Measurements from ENCODE around the gene BBLN.

The BBLN gene

DNA sequence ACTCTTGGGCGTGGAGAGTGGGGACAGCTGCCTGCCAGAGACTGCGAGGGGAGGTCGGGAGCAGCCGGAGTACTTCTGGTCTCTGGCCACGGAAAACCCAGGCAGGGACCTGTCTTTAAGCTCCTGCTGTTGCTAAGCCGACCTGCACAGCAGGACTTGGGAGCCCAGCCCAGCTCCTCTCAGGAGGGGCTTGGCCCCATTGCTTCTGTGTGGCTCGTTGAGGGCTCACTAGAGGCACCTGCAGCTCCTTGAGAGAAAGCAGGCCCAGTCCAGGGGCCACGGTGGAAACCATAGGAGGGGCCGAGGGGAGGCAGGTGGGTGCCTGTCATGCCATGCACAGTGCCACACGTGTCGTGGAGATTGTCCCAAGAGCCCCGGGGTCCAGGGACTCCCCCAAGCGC is 14.1 kb upstream of the BBLN start:
- no peak for DNase-seq

DNA sequence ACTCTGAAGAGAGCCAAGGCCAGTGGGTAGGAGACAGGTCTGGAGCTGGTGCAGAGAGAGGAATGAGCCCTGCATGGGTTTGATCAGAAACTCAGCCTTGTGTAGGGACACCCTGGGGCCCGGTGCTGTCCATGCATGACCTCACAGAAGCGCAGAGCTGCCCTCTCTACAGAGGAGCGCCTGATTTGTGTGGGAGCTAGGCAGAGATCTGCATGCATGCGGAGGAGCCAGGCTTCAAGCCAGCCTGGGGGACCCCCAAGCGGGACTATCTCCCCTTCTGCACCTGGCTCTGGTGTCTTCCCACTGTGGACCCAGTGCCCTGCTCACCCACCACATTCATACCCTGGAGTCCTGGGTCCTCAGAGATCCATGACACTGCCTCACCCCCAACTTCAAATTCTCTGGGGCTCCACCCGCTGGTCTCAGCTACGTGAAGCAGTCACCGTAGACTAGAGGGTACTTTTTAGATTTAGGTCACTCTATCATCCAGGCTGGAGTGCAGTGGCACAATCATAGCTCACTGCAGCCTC is 13.4 kb upstream of the BBLN start:
- no peak for DNase-seq

DNA sequence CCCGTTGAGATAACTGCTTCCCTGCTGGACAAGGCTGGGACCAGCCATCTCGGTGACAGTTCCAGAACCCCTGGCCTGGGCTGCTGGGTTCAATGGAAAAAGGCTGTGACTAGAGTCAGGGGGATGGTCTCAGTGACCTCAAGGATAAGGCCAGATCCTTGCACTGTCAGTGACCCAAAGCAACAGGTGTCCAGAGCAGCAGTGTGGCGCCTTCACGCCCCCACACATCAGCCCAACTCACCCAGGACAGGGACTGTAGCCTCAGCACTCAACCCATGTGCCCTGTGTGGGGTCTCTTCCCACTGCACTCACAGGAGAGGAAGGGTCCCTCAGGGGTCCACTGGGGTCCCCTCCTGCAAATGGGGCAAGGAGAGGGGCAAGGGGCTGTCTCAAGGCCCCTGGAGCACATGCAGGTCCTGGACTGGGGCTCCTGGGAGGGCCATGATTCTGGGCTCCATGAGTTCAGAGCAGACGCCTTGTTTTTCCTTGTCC is 11.5 kb upstream of the BBLN start:
- no peak for DNase-seq

DNA sequence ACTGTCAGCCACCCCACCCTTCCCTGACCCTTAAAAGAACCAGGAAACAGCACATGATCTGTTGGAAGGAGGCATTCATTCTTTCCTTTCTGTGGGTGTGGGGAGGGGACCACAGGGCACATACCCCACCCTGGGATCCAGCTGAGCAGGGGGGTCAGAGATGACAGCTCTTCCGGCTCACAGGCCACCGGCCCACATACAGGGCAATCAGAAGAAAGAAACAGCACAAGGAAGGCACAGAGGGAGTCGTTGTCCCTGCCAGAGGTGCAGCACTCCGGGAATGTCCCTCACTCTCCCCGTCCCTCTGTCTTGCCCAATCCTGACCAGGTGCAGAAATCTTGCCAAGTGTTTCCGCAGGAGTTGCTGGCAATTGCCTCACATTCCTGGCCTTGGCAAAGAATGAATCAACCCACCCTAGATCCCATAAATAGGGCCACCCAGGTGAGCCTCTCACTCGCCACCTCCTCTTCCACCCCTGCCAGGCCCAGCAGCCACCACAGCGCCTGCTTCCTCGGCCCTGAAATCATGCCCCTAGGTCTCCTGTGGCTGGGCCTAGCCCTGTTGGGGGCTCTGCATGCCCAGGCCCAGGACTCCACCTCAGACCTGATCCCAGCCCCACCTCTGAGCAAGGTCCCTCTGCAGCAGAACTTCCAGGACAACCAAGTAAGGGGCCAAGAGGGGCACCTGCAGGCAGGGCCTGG is 10.9 kb upstream of the BBLN start, which contains the start of gene LCN2:
Gene LCN2 (plus strand): TSS at position 453 of the 701 bp plus-strand sequence. CDS start 73 bp downstream, at position 526.
- no peak for DNase-seq

DNA sequence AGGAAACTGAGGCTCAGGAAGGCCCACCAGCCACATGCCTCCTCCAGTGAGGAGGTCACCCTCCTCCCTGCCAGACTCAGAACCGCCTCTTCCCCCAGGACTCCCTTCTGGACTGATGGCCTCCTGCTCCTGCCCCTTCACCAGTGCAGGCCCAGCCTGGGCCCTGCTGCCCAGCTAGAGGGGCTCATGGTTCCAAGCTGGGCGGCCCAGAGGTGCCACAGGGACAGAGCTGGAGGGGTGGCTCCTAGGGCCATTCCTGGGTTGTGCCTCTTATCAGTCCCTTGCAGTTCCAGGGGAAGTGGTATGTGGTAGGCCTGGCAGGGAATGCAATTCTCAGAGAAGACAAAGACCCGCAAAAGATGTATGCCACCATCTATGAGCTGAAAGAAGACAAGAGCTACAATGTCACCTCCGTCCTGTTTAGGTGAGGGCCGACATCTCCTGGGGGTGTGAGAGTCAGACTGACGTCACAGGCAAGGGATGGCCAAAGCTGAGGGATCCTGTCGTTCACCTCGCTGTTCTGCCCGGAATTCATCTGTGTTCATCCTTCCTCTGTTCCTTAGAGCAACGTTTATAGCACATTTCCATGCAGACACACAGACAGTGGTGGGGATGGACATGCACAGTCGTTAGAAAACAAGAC is 10.0 kb upstream of the BBLN start:
- no peak for DNase-seq

DNA sequence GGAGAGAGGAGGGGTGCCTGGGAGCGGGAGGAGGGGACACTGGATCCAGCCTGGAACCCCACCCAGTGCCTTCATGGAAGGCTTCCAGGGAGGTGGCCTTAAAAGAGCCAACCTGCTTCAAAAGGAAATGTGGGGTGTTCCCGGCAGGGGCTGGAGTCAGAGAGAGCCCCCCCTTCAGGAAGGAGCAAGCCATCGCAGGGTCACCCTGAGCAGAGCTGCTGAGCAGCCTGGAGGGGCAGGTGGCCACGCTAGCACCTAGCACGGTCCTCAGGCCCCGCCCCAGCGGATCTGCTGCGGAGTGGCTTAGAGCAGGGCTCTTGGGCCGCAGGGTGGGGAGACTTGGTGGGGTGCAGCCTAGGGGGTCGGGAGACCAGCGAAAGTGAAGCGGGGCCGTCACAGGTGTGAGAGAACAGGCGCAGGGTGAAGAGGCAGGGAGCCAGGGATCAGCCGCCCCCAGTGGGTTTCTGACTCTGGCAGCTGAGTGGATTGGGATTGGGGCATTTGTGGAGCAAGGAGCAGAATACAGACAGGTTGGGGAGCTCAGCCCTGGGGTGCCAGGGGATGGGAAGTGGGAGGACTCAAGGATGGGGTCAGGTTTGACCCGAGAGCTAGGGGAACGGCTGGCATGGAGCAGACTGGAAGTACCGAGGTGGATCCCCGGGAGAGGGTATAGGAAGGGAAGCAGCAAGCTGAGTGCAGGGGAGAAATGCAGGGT is 9.3 kb upstream of the BBLN start:
- DNase-seq: no peak

DNA sequence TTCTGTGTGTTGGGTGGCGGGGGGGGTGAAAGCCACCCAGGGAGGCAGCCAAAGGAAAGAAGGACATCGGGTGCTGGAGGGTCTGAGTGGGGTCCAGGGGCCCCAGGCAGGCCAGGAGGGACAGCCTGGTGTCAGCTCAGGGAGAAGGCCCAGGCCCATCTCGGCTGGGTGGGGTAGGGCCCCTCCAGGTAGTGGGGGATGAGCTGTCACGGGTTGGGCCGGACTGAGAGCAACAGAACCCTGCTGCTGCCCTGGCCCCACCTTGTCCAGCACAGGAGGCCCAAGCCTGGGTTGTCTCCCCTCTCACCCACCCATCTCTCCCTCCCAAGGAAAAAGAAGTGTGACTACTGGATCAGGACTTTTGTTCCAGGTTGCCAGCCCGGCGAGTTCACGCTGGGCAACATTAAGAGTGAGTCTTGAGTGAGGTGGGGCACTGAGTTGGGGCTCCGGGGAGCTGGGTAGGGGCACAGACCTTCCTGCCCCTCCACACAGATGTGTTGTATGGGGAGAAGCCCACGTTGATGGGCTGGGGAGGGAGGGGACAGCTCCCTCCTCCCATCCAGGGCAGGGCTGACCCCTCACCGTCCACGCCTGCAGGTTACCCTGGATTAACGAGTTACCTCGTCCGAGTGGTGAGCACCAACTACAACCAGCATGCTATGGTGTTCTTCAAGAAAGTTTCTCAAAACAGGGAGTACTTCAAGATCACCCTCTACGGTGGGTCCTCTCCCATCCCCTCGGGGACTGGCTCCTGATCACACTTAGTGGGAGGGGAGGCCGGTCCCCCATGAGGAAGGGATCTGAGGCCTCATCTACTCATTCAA is 8.5 kb upstream of the BBLN start:
- no peak for DNase-seq

DNA sequence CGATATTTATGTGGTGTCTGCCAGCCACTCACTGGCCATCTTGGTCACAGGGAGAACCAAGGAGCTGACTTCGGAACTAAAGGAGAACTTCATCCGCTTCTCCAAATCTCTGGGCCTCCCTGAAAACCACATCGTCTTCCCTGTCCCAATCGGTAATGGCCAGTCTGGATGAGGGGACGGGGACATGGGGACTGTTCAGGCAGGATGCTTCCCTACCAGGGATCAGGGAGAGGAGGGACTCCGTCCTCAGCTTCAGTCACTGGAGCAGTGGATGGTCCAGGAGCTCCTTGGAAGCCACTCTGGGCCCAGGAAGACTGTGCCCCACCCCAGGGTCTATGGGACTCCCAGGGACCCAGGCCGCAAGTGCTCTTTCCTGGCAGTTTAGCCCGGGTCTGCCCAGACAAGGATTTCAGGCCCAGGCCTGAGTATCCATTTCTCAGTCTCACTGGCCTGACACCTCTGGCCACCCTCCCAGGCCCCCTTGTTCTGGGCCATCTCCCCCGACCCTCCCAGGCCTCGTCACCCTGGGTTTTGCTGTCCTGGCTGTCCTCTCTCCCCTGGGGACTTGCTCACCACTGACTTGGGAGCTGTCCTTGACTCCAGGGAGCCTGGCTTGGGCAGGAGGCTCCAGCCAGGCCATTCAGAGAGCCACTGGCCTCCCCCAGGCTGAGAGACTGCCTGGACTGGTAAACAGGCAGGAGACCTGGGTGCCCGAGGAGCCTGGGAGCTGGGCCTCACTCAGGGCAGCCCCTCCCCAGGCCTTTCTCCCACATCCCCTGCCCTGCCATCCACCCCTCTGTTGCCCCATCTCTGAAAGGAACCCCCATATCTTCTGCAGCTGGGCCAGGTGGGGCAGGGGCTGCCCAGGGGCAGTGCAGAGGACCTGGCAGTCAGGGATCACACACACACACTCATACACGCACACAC is 7.7 kb upstream of the BBLN start:
- DNase-seq: no peak

DNA sequence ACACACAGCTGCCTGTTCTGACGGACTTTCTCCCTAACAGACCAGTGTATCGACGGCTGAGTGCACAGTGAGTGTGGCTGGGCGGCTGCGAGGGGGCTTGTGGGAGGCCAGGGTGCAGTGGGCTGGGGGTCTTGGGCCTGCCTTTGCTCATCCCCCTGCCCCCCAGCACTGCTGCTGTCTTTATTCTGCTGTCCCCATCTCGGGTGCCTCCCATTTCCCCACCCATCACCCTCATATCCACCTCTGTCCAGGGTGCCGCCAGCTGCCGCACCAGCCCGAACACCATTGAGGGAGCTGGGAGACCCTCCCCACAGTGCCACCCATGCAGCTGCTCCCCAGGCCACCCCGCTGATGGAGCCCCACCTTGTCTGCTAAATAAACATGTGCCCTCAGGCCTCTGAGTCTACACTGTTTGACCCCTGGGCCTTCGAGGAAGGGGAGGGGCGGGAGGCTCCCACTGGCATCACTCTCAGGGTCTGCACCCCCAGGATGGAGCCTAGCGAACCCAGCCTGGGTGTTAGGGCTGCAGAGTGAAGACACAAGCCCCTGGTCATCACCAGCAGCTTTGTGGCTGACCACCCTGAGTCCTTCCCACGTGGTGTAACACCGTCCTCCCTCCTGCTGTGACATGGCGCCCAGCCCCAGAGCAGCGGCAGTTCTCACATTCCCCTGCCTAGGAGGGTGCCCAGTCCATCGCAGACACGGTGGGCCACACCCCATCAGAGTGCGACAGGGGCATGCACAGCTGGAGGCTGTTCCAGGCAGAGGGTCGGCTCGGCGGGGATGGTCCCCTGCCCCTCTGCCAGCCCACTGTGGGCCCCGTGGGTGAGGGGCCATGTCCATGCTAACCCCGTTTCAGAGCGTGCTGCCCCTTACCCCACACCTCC is 6.8 kb upstream of the BBLN start:
- no peak for DNase-seq

DNA sequence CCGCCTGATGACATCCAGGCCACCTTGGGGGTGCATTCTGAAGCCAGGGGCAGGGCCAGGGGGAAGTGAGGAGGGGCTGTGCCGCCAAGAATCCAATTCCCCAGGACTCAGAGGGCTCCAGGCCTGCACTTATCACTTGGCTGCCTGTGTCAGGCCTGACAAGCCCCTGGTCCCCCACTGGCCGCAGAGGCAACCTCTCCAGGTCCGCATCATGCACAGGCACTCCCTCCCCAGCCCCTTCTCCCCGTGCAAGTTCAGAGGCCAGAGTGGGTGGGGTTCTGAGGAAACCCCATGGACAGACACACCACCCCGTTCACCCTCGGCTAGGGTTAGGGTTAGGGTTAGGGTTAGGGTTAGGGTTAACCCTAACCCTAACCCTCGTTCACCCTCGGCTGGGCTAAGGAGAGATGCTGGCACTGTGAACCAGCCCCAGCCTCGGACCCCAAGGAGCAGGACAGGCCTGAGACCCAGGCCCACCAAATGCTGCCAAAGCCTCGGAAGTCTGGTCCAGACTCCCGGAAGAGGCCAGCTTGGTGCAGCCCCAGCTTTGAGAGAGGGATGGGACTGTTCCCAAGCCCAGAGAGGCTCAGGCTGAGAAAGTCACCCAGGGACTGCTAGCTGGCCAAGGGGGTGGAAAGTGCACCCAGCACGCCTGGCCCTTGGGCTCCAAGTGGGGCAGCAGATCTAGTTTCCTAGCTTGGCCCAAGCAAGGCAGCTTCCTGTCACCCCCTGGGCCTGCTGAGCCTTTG is 5.9 kb upstream of the BBLN start:
- no peak for DNase-seq

DNA sequence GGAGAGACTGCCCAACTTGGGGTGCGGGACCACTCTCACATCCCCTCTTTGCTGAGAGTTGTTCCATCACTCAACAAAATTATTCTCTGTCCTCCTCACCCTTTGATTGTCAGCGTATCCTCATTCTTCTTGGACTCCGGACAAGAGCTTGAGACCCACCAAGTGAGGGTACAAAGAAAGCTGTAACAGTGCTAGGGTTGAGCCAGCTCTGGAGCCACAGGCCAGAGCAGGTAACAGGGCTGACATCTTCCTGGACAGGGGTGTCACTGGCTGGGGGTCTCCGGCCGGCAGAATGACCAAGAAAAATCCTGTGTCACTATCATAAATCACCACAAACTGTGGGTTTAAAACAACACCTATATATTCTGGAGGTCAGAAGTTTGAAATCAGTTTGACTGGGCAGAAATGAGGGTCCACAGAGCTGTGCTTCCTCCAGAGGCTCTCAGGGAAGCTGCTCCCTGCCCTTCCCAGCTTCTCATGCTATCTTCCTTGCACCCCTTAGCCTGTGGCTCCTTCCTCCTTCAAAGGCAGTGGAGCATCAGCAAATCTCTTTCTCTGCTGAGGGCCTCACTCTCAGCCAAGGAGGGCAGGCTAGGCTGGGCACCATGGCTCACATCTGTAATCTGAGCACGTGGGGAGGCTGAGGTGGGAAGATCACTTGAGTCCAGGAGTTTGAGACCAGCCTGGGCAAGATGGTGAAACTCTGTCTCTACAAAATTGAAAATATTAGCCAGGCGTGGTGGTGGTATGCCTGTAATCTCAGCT is 4.1 kb upstream of the BBLN start:
- no peak for DNase-seq

DNA sequence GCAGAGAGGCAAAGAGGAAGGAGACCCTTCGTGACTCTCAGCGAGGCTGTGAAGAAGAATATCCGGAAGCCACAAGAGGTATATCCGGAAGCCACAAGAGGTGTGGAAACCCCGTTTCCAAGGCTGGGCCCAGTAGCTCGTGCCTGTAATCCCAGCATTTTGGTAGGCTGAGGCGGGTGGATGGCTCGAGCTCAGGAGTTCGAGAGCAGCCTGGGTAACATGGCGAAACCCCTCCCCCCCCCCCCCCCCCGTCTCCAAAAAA is 612 bp upstream of the BBLN start:
- peak; percentile 62 to 73 for DNase-seq

DNA sequence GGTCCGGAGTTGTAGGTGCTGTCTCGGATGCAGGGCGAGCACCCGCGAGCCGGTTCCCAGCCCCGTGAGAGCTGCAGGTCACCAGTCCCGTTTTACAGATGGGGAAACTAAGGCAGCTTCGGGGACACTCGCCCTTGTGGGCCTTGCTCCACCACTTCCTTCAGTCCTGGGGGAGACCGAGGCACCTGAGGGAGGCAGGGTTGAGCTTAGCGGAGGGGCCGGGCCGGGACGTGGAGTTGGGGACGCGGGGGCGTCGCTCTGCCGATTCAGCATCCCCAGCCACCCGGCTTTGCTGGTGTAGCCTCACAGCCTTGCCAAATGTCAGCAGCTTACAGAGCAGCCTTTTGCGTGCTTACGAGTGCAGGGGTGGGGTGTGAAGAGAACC is 530 bp downstream of the BBLN start:
- peak in 1 of 2 donors; percentile 18 for DNase-seq

DNA sequence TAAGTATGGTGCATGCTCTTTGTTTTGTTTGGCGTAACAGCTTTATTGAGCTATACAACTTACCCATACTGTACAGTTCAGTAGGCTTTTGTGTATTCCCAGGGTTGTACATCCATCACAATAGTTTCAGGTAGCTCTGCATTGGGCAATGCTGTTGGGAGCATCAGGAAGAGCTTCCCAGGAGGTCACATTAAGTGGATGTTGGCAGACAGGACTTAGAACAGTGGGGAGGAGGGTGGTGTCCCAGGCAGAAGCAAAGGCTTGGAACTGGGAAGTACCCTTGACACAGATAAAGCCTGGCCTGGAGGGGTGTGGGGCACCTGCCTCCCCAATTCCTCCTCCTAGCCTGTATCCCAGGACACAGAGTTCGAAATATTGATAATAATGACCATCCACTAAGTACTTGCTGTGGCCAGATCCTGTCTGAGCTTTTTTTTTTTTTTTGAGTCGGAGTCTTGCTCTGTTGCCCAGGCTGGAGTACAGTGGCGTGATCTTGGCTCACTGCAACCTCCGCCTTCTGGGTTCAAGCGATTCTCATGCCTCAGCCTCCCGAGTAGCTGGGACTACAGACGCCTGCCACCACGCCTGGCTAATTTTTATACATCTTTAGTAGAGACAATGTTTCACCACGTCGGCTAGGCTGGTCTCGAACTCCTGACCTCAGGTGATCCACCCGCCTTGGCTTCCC is 1.3 kb downstream of the BBLN start:
- DNase-seq: no peak

DNA sequence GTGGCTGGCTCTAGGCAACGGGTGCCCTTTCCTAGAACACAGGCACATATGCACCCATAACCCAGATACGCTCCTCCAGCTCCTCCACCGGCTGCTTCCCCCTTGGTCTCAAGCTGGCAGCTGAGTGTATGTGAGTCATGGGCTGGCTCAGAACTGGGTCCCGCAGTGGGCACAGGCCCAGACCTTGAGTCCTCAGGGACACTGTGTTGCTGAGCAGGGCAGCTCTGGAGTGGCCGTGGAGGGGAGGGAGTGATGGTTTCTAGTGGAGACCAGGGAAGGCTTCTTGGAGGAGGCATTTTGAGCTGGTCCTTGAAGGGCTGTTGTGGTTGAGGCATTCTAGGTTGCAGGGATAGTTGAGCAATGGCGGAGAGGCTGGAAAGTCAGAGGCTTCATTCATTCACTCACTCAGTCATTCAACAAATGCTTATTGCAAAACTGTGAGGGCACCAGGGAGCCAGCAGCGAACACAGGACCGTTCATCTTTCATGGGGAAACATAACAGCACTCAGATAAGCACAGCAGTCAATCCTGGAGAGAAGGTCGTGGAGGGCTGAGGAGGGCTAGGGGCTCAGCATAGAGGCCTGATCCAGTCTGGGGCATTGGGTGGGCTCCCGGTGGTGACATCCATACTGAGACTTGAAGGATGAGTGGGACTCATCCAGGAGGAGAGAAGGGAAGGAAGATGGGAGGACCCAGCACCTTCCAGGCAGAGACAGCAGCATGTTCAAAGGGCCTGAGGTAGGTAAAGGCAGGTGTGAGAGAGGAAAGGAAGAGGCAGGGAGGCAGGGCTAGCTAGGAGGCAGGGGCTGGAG is 2.4 kb downstream of the BBLN start:
- no peak for DNase-seq

DNA sequence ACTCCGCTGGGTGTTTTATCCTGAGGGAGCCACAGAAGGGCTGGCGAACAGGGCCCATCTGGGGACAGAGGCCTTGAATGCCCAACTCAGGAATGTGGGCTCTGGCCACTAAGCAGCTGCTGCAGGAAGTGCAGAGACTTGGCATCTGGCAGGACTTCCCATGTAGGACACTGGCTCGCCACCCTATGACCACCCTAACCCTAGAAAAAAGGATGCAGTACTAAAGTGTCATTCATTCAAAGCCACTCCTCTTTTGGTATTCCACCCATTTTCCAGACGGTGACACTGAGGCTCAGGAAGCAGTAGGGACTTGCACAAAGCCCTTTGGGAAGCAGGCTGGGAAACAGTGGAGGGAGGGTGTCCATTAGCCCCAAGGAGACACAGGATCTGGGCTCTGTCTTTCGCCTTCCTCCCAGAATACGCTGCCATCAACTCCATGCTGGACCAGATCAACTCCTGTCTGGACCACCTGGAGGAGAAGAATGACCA is 3.0 kb downstream of the BBLN start:
- no peak for DNase-seq

DNA sequence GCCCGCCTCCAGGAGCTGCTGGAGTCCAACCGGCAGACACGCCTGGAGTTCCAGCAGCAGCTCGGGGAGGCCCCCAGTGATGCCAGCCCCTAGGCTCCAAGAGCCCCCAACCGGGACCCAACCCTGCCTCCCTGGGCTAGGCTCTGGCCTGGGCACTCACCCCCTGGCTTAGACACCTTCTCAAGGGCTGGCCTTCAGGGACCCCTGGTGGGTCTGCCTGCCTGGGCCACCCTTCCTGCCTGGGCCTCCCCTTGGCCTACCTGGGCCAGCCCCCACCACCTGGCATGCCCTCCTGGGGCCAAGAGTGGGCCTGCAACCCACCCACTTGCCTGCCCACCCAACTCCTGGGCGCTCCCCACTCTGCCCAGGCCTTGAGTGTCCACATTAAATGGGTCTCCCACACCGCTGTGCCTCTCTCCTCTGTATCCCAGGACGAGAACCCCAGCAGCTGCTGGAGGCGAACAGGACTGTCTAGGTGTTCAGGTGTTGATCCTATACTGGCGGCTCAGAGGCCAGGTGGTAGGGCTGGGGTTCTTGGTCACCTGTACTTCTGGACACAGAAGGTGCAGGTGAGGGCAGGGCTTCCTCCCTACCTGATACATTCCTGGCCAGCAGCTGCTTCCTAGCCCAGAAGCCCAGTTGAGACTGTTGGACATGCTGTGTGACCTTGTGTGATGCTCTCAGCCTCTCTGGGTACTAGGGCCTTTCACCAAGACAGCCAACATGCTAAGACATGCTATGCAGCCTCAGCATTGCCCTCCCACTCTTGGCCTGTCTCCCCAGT is 3.6 kb downstream of the BBLN start:
- no peak for DNase-seq

Measured in CD4-positive, alpha-beta T cell treated with Interleukin-4 for 1 hour (primary cell).